ENCODE measurements around the gene PMPCA.

DNA sequence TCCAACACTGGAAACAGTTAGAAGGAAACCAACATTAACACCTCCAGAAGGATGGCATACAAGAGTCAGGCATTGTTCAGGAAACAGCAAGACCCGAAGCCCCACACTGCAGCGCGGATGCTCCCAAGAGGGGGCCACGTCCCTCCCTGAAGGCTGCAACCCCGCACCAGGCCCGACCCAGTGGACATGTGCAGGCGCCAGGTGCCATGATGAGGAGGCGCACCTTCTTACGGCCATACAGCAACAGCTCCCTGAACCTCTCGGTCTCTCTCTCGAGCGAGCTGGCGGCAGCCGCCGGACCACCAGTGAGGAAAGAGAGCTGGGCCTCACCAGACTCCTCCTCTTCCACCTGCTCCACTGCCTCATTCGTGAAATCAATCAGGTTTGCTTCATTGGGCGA lies 52.2 kb downstream of the PMPCA start:
- TF ChIP-seq, protein P1, sequence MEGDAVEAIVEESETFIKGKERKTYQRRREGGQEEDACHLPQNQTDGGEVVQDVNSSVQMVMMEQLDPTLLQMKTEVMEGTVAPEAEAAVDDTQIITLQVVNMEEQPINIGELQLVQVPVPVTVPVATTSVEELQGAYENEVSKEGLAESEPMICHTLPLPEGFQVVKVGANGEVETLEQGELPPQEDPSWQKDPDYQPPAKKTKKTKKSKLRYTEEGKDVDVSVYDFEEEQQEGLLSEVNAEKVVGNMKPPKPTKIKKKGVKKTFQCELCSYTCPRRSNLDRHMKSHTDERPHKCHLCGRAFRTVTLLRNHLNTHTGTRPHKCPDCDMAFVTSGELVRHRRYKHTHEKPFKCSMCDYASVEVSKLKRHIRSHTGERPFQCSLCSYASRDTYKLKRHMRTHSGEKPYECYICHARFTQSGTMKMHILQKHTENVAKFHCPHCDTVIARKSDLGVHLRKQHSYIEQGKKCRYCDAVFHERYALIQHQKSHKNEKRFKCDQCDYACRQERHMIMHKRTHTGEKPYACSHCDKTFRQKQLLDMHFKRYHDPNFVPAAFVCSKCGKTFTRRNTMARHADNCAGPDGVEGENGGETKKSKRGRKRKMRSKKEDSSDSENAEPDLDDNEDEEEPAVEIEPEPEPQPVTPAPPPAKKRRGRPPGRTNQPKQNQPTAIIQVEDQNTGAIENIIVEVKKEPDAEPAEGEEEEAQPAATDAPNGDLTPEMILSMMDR (IDR thresholded peaks at IDR 0.05): no peak
- TF ChIP-seq POLR2A (IDR thresholded peaks at IDR 0.05; ENCODE audit: low read depth): no peak
- TF ChIP-seq POLR2AphosphoS5 (IDR thresholded peaks at IDR 0.05): no peak
- TF ChIP-seq EP300 (IDR thresholded peaks at IDR 0.05): no peak

All from esophagus muscularis mucosa (tissue), 4 donors.